GM20000 (cell line): ENCODE measurements around the gene UTRN.

Experiments
- DNase-seq: peaks from one replicate; pipeline ENCODE4 v3.0.0; 2012; ENCODE audit warnings: low spot score
- TF ChIP-seq, protein P1 (sequence below): IDR thresholded peaks from 2 replicates; pipeline ENCODE4 v1.5.1; 2012; ENCODE audit warnings: mild to moderate bottlenecking, control low read depth; ENCODE audit errors: extremely low read depth, missing control alignments

UTRN gene

DNA sequence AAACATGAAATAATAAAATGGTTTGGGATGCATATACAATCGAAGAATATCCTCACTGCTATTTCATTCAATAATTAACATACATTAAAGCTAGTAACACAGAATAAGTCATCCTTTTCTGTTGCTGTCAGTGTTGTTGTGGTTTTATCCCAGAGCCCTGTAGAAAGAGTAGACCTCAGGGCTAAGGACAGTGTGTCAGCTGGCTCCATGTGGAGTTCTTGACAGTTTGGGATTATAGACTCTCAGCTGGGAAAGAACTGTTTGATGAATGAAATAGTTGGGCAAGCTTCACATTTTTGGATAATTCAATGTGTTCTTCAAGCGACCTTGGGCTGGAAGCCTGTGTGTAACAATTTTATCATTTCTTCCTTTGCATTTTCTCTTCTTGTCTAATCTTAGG is 10.1 kb downstream of the UTRN start:
- no peak for DNase-seq
- TF ChIP-seq, protein P1, sequence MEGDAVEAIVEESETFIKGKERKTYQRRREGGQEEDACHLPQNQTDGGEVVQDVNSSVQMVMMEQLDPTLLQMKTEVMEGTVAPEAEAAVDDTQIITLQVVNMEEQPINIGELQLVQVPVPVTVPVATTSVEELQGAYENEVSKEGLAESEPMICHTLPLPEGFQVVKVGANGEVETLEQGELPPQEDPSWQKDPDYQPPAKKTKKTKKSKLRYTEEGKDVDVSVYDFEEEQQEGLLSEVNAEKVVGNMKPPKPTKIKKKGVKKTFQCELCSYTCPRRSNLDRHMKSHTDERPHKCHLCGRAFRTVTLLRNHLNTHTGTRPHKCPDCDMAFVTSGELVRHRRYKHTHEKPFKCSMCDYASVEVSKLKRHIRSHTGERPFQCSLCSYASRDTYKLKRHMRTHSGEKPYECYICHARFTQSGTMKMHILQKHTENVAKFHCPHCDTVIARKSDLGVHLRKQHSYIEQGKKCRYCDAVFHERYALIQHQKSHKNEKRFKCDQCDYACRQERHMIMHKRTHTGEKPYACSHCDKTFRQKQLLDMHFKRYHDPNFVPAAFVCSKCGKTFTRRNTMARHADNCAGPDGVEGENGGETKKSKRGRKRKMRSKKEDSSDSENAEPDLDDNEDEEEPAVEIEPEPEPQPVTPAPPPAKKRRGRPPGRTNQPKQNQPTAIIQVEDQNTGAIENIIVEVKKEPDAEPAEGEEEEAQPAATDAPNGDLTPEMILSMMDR = no peak

DNA sequence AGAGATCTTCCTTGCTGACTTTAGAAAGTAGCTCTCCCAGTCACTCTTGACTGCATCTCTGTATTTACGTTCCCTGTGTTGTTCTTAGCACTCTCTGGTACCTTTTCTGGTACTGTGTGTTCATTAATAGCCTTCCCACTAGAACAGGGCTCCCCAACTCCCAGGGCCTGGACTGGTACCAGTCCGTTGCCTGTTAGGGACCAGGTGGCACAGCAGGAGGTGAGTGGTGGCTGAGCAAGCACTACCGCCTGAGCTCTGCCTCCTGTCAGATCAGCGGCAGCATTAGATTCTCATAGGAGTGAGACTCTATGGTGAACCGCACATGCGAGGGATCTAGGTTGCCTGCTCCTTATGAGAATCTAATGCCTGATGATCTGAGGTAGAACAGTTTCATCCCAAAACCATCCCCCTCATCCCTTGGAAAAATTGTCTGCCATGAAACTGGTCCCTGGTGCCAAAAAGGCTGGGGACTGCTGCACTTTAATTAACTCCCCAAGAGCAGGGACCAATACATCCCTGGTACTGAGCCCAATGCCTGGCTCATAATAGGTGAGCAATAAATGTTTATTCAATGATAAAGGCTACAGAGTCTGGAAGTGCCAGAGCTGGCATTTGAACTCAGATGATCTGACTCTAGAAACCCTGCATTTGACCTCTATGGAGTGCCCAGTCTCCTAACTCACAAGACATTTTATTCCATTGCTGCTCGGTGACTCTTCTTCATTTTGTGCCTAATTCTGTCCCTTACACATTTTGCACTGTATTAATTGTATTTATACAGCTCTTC is 11.0 kb downstream of the UTRN start:
- TF ChIP-seq, protein P1 = no peak
- DNase-seq = no peak

DNA sequence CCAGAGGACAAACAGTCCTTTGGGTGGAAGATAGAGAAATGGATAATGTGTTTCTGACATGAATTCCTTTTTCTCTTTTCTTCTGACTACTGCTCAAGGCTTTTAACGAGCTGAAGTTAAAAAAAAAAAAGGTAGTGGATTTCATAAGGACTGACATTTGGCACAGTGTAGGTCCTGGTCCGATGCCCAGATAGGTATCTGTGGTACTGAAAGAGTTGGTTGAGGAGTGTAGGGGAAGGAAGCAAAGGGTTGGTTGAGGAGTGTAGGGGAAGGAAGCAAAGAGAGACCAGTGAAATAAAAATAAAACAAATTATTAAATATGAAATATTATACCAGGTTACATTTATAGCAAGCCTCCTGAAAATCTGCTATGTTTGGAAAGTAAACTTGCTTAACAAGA is 11.8 kb downstream of the UTRN start:
- TF ChIP-seq, protein P1 = no peak
- no peak for DNase-seq

DNA sequence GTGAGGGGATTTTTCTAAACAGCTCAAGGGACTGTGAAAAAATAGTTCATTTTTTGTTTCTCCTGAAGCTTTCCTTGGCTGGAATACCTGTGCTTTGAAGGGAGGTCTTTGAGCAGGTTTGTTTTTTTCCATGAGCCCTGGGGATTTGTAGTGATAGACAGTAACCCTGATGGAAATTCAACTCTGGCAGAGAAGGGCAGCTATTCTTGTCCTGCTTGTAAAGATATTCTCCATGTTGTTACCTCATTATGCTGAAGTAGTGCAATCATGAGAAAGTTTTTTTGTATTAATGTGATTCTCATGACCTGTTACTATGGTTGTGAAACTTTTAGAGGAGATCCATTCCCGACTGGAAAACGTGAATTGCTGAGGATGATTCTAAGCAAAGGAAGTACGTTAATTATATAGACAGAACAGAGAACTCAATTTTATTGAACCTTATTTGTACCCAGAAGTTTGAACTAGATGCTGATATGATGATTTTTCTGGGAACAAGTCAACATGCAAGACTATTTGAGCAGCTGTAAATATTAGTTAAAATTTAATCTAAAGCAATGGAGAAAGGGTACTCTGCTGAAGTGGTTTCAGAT is 12.5 kb downstream of the UTRN start:
- DNase-seq = no peak
- TF ChIP-seq, protein P1 = no peak

DNA sequence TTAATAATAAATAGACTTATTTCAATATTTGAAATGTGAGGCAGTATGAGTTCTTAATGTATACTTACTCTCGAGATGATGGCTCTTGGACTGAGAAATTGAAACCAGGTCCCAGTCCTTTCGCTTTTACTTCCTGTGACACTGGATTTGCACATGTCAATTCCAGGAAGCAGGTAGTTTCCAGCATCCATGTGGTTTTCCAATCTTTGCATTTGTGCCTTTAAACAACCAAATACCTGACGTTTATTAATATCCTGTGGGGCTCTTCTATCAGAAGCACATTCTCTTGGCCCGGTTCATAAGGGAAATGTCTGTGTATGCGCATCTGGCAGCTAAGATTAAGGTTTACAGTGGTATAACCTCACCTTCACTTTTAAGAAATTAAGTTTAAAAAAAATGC is 13.1 kb downstream of the UTRN start:
- DNase-seq = no peak
- TF ChIP-seq, protein P1 = no peak

DNA sequence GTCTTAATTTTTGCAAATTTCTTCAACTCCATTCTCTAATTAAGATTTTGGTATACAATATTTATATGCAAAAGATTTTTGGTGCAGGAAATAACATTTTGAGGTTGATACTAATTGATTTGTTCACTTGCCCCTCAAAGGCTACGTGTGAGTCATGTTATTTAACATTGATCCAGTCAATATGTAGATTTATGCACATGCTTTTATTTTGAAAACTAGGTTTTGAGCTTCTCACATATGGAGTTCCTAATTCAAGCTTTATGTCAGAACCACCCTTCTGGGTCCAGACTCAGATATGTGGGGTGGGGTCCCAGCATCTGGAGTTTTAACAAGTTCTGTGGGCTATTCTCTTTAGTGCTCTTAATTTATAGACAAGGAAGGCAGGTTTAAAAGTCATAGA is 13.8 kb downstream of the UTRN start:
- TF ChIP-seq, protein P1 = no peak
- DNase-seq = no peak

DNA sequence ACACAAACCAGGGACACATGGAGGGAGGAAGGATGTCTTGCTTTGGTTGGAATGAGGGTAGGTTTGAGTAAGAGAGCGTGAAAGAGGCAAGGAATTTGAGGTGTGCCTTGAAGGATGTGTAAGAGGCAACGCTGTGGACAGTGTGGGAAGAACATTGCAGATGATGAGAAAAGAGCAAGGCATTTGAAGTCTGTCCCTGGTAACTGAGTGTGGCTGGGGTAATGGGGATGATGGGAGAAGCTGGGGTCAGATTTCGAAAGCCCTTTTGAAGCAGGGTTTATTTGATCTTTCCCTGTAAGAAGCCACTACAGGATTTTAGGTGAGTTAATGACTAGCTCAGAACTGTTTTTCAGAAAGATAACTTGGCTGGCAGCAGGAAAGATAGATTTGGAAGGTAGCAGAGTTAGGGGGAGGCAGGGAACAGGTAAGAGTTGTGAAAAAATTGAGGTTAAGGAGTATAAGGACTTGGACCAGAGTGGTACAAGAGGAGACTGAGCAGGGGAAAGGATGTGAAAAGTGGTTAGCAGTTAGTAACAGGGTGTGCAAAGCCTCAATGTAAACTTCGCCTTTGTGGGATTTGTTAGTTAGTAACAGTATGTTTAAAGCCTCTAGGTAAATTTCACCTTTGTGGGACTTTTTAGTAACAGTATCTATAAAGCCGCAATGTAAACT is 17.7 kb downstream of the UTRN start:
- TF ChIP-seq, protein P1 = no peak
- DNase-seq = no peak
